Measurements from ENCODE around the gene HSD3B7.

HSD3B7 gene

DNA sequence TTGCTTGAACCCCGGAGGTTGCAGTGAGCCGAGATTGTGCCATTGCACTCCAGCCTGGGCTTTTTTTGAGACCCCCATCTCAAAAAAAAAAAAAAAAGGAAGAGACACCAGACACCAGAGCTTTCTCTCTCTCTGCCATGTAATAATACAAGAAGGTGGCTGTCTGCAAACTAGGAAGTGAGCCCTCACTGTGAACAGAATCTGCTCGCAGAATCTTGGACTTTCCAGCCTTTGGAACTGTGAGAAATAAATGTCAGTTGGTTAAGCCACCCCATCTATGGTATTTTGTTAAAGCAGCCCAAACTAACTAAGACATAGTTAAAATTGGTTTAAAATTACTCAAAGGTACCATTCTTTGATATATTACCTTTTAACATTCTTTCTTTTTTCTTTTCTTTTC is 35.5 kb downstream of the HSD3B7 start:
- TF ChIP-seq ZNF8 (CRISPR knock-in tag; IDR thresholded peaks at IDR 0.05) (no peak), RARB (CRISPR knock-in tag; IDR thresholded peaks at IDR 0.05) (no peak), ESRRG (CRISPR knock-in tag; IDR thresholded peaks at IDR 0.05) (no peak), ZFP30 (CRISPR knock-in tag; IDR thresholded peaks at IDR 0.05) (no peak), ARNTL (CRISPR knock-in tag; IDR thresholded peaks at IDR 0.05; ENCODE audit: borderline replicate concordance, low read depth) (no peak), OSR1 (CRISPR knock-in tag; IDR thresholded peaks at IDR 0.05) (no peak), GLIS3 (CRISPR knock-in tag; IDR thresholded peaks at IDR 0.05) (no peak), ISL1 (CRISPR knock-in tag; IDR thresholded peaks at IDR 0.05) (no peak), SNAI2 (CRISPR knock-in tag; IDR thresholded peaks at IDR 0.05) (no peak), ZNF565 (CRISPR knock-in tag; conservative IDR thresholded peaks at IDR 0.05; ENCODE audit: low read depth) (no peak)
- TF ChIP-seq, protein P1, sequence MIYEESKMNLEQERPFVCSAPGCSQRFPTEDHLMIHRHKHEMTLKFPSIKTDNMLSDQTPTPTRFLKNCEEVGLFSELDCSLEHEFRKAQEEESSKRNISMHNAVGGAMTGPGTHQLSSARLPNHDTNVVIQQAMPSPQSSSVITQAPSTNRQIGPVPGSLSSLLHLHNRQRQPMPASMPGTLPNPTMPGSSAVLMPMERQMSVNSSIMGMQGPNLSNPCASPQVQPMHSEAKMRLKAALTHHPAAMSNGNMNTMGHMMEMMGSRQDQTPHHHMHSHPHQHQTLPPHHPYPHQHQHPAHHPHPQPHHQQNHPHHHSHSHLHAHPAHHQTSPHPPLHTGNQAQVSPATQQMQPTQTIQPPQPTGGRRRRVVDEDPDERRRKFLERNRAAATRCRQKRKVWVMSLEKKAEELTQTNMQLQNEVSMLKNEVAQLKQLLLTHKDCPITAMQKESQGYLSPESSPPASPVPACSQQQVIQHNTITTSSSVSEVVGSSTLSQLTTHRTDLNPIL (CRISPR knock-in tag; IDR thresholded peaks at IDR 0.05; ENCODE audit: low read depth): no peak
- TF ChIP-seq, protein P2, sequence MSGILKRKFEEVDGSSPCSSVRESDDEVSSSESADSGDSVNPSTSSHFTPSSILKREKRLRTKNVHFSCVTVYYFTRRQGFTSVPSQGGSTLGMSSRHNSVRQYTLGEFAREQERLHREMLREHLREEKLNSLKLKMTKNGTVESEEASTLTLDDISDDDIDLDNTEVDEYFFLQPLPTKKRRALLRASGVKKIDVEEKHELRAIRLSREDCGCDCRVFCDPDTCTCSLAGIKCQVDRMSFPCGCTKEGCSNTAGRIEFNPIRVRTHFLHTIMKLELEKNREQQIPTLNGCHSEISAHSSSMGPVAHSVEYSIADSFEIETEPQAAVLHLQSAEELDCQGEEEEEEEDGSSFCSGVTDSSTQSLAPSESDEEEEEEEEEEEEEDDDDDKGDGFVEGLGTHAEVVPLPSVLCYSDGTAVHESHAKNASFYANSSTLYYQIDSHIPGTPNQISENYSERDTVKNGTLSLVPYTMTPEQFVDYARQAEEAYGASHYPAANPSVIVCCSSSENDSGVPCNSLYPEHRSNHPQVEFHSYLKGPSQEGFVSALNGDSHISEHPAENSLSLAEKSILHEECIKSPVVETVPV (CRISPR knock-in tag; IDR thresholded peaks at IDR 0.05): no peak
- TF ChIP-seq, protein P3, sequence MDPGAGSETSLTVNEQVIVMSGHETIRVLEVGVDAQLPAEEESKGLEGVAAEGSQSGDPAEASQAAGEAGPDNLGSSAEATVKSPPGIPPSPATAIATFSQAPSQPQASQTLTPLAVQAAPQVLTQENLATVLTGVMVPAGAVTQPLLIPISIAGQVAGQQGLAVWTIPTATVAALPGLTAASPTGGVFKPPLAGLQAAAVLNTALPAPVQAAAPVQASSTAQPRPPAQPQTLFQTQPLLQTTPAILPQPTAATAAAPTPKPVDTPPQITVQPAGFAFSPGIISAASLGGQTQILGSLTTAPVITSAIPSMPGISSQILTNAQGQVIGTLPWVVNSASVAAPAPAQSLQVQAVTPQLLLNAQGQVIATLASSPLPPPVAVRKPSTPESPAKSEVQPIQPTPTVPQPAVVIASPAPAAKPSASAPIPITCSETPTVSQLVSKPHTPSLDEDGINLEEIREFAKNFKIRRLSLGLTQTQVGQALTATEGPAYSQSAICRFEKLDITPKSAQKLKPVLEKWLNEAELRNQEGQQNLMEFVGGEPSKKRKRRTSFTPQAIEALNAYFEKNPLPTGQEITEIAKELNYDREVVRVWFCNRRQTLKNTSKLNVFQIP (CRISPR knock-in tag; IDR thresholded peaks at IDR 0.05; ENCODE audit: borderline replicate concordance, low read depth): no peak
- TF ChIP-seq, protein P4, sequence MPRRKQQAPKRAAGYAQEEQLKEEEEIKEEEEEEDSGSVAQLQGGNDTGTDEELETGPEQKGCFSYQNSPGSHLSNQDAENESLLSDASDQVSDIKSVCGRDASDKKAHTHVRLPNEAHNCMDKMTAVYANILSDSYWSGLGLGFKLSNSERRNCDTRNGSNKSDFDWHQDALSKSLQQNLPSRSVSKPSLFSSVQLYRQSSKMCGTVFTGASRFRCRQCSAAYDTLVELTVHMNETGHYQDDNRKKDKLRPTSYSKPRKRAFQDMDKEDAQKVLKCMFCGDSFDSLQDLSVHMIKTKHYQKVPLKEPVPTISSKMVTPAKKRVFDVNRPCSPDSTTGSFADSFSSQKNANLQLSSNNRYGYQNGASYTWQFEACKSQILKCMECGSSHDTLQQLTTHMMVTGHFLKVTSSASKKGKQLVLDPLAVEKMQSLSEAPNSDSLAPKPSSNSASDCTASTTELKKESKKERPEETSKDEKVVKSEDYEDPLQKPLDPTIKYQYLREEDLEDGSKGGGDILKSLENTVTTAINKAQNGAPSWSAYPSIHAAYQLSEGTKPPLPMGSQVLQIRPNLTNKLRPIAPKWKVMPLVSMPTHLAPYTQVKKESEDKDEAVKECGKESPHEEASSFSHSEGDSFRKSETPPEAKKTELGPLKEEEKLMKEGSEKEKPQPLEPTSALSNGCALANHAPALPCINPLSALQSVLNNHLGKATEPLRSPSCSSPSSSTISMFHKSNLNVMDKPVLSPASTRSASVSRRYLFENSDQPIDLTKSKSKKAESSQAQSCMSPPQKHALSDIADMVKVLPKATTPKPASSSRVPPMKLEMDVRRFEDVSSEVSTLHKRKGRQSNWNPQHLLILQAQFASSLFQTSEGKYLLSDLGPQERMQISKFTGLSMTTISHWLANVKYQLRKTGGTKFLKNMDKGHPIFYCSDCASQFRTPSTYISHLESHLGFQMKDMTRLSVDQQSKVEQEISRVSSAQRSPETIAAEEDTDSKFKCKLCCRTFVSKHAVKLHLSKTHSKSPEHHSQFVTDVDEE (CRISPR knock-in tag; IDR thresholded peaks at IDR 0.05): no peak
- ATAC-seq: no peak

DNA sequence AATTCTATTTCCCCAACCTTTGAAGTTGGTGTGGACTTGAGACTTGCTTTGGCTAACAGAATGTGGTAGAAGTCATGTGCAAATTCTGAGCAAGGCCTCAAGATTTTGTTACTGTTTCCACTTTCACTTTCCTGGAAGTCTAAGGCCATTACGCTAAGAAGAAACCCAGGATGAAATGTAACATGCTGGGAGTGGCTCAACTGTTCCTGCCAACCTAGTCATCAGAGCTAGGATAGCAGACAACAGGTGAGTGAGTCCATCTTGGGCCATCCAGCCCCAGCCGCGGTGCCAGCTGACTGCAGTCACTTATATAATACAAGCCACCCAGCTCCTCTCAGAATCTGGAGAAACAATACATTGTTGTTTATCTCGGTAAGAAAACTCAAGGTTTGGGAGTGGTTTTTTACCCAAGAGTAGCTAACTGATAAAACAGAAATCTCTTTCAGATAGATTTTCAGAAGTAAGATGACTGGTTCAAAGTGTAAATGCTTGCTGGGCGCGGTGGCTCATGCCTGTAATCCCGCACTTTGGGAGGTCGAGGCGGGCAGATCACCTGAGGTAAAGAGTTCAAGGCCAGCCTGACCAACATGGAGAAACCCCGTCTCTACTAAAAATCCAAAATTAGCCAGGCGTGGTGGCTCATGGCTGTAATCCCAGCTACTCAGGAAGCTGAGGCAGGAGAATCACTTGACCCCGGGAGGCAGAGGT is 37.7 kb downstream of the HSD3B7 start:
- TF ChIP-seq ZNF565 (CRISPR knock-in tag; conservative IDR thresholded peaks at IDR 0.05; ENCODE audit: low read depth) (no peak), CSDC2 (CRISPR knock-in tag; IDR thresholded peaks at IDR 0.05) (no peak), SNAI2 (CRISPR knock-in tag; IDR thresholded peaks at IDR 0.05) (no peak), ISL1 (CRISPR knock-in tag; IDR thresholded peaks at IDR 0.05) (no peak), TOX (CRISPR knock-in tag; IDR thresholded peaks at IDR 0.05; ENCODE audit: borderline replicate concordance) (no peak), PPARA (CRISPR knock-in tag; IDR thresholded peaks at IDR 0.05; ENCODE audit: borderline replicate concordance) (no peak), ZNF8 (CRISPR knock-in tag; IDR thresholded peaks at IDR 0.05) (no peak), ARNTL (CRISPR knock-in tag; IDR thresholded peaks at IDR 0.05; ENCODE audit: borderline replicate concordance, low read depth) (no peak), RARB (CRISPR knock-in tag; IDR thresholded peaks at IDR 0.05) (no peak), ESRRG (CRISPR knock-in tag; IDR thresholded peaks at IDR 0.05) (no peak), ZFP30 (CRISPR knock-in tag; IDR thresholded peaks at IDR 0.05) (no peak), TCF4 (CRISPR knock-in tag; IDR thresholded peaks at IDR 0.05; ENCODE audit: borderline replicate concordance) (no peak), ZFP3 (CRISPR knock-in tag; IDR thresholded peaks at IDR 0.05) (no peak)
- TF ChIP-seq, protein P2 (CRISPR knock-in tag; IDR thresholded peaks at IDR 0.05): no peak
- TF ChIP-seq, protein P5, sequence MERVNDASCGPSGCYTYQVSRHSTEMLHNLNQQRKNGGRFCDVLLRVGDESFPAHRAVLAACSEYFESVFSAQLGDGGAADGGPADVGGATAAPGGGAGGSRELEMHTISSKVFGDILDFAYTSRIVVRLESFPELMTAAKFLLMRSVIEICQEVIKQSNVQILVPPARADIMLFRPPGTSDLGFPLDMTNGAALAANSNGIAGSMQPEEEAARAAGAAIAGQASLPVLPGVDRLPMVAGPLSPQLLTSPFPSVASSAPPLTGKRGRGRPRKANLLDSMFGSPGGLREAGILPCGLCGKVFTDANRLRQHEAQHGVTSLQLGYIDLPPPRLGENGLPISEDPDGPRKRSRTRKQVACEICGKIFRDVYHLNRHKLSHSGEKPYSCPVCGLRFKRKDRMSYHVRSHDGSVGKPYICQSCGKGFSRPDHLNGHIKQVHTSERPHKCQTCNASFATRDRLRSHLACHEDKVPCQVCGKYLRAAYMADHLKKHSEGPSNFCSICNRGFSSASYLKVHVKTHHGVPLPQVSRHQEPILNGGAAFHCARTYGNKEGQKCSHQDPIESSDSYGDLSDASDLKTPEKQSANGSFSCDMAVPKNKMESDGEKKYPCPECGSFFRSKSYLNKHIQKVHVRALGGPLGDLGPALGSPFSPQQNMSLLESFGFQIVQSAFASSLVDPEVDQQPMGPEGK (CRISPR knock-in tag; IDR thresholded peaks at IDR 0.05; ENCODE audit: borderline replicate concordance): no peak
- TF ChIP-seq, protein P1 (CRISPR knock-in tag; IDR thresholded peaks at IDR 0.05; ENCODE audit: low read depth): no peak
- TF ChIP-seq, protein P4 (CRISPR knock-in tag; IDR thresholded peaks at IDR 0.05): no peak
- TF ChIP-seq, protein P3 (CRISPR knock-in tag; IDR thresholded peaks at IDR 0.05; ENCODE audit: borderline replicate concordance, low read depth): no peak
- ATAC-seq: no peak

Measured in SK-N-SH treated with all-trans-retinoic acid at 6 μM for 48 hours (cell line).